ENCODE results near the gene KRTAP3-2. TPM values are rescaled to one million over a fixed set of nuclear protein-coding genes. Genes with fewer than 3 reads are reported as not detected.

KRTAP3-2 gene
- polyA plus RNA-seq, 1 donor from 2014 or later: not detected

DNA sequence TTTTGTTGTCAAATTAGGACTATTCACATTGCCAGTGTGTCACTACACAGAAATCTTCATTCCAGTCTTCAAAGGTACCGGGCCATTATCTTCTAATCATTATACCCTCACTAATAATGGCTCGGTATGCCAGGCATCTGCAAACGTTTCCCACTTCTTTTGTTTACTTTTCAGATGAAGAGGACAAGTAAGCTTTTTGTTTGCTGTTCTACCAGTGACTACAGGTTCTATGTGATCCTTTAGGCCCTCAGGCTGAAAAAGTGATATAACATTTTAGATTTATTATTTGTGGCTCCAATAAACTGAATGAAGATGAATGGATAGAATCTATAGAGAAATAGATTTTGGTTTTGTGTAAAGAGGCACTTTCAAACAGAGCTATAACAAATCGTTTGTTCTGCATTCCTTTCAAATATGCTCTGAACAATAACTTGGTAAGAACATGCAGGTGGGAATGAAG, 9.6 kb upstream of the KRTAP3-2 start:
- Histone ChIP-seq H4K20me1 (ENCODE audit: insufficient read depth) (no peaks in the 10 kb centered on the region), H3K9me2 (ENCODE audit: insufficient read depth, low read length) (no peaks in the 10 kb centered on the region), H3F3A (ENCODE audit: insufficient read depth, low read length, poor library complexity, severe bottlenecking) (no peaks in the 10 kb centered on the region), H3K36me3 (ENCODE audit: insufficient read depth, low read length) (no peaks in the 10 kb centered on the region), H3K9me3 (ENCODE audit: low read length) (no peaks in the 10 kb centered on the region), H3K4me3 (ENCODE audit: low read length) (no peak overlapping the region), H3K4me2 (ENCODE audit: low read length) (no peak overlapping the region), H3K27ac (ENCODE audit: low read length) (no peak overlapping the region), H3K27me3 (ENCODE audit: insufficient read depth, low read depth, low read length) (no peaks in the 10 kb centered on the region), H2AFZ (ENCODE audit: low read depth, low read length) (no peak overlapping the region), H3K79me2 (replicated peaks; ENCODE audit: insufficient read depth, low read length) (no peaks in the 10 kb centered on the region), H3K9ac (ENCODE audit: low read length) (no peak overlapping the region)
- TF ChIP-seq, protein P1, sequence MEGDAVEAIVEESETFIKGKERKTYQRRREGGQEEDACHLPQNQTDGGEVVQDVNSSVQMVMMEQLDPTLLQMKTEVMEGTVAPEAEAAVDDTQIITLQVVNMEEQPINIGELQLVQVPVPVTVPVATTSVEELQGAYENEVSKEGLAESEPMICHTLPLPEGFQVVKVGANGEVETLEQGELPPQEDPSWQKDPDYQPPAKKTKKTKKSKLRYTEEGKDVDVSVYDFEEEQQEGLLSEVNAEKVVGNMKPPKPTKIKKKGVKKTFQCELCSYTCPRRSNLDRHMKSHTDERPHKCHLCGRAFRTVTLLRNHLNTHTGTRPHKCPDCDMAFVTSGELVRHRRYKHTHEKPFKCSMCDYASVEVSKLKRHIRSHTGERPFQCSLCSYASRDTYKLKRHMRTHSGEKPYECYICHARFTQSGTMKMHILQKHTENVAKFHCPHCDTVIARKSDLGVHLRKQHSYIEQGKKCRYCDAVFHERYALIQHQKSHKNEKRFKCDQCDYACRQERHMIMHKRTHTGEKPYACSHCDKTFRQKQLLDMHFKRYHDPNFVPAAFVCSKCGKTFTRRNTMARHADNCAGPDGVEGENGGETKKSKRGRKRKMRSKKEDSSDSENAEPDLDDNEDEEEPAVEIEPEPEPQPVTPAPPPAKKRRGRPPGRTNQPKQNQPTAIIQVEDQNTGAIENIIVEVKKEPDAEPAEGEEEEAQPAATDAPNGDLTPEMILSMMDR (IDR thresholded peaks at IDR 0.05; ENCODE audit: poor library complexity, severe bottlenecking): no peak

DNA sequence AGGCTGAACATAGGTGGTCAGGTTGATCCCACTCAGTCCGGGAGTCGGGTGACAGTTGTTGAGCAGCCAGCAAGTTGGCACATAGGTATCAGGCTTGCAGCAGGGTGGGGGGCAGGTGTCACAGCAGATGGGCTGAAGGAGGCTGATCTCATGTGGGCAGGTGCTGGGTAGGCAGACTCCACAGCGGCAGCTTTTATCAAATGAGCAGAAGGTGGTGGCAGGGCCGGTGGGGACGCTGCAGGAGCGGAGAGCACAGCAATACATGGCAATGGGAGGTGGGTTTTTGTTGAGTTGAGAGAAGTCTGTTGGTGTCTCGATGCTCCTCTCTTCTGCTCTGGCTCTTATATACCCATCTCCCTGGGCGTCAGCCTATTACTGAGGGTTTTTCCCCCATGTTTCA, 9.1 kb upstream of the KRTAP3-2 start, which contains the start of gene KRTAP3-1:
Gene KRTAP3-1, minus strand, starts transcription at position 318 of the 400 bp plus-strand sequence. Its CDS starts 54 bp downstream, at position 264.
- Histone ChIP-seq H3K36me3 (ENCODE audit: insufficient read depth, low read length) (no peaks in the 10 kb centered on the region), H3K9me3 (ENCODE audit: low read length) (no peaks in the 10 kb centered on the region), H3K4me2 (ENCODE audit: low read length) (no peak within 1 kb of the TSS), H4K20me1 (ENCODE audit: insufficient read depth) (no peaks in the 10 kb centered on the region), H3K4me3 (ENCODE audit: low read length) (no peak within 1 kb of the TSS), H3K27me3 (ENCODE audit: insufficient read depth, low read depth, low read length) (no peaks in the 10 kb centered on the region), H2AFZ (ENCODE audit: low read depth, low read length) (no peak within 1 kb of the TSS), H3K9ac (ENCODE audit: low read length) (no peak within 1 kb of the TSS), H3K9me2 (ENCODE audit: insufficient read depth, low read length) (no peaks in the 10 kb centered on the region), H3F3A (ENCODE audit: insufficient read depth, low read length, poor library complexity, severe bottlenecking) (no peaks in the 10 kb centered on the region), H3K27ac (ENCODE audit: low read length) (no peak within 1 kb of the TSS), H3K79me2 (replicated peaks; ENCODE audit: insufficient read depth, low read length) (no peaks in the 10 kb centered on the region)
- TF ChIP-seq SMC3 (conservative IDR thresholded peaks at IDR 0.05; ENCODE audit: poor library complexity): no peak
- TF ChIP-seq, protein P1 (IDR thresholded peaks at IDR 0.05; ENCODE audit: poor library complexity, severe bottlenecking): no peak

DNA sequence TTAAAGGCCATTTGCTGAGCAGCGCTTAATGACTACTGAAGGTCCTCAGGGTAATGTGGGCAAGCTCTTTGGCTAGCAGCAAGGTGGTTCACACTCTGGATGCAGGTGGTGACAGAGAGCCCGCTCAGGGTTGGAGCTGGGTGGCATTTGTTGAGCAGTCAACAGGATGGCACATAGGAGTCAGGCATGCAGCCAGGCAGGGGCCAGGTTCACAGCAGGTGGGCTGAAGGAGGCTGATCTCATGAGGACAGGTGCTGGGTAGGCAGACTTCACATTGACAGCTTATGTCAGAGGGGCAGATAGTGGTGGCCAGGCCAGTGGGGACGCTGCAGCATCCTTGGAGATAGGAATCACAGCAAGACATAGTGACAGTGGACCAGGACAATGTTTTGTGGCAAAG, 4.7 kb upstream of the KRTAP3-2 start:
- Histone ChIP-seq H2AFZ (ENCODE audit: low read depth, low read length) (no peak overlapping the region), H3K9me2 (ENCODE audit: insufficient read depth, low read length) (no peaks in the 10 kb centered on the region), H3F3A (ENCODE audit: insufficient read depth, low read length, poor library complexity, severe bottlenecking) (no peaks in the 10 kb centered on the region), H3K4me2 (ENCODE audit: low read length) (no peak overlapping the region), H3K27ac (ENCODE audit: low read length) (no peak overlapping the region), H4K20me1 (ENCODE audit: insufficient read depth) (no peaks in the 10 kb centered on the region), H3K9ac (ENCODE audit: low read length) (no peak overlapping the region), H3K27me3 (ENCODE audit: insufficient read depth, low read depth, low read length) (no peaks in the 10 kb centered on the region), H3K79me2 (replicated peaks; ENCODE audit: insufficient read depth, low read length) (no peaks in the 10 kb centered on the region), H3K9me3 (ENCODE audit: low read length) (no peaks in the 10 kb centered on the region), H3K4me3 (ENCODE audit: low read length) (no peak overlapping the region), H3K36me3 (ENCODE audit: insufficient read depth, low read length) (no peaks in the 10 kb centered on the region)
- no peak for TF ChIP-seq EZH2 (IDR thresholded peaks at IDR 0.05; ENCODE audit: borderline replicate concordance, insufficient read depth, low read length, poor library complexity, severe bottlenecking)
- TF ChIP-seq RAD21 (conservative IDR thresholded peaks at IDR 0.05): no peak
- TF ChIP-seq MXI1 (conservative IDR thresholded peaks at IDR 0.05; ENCODE audit: poor library complexity, severe bottlenecking): no peak
- TF ChIP-seq SMC3 (conservative IDR thresholded peaks at IDR 0.05; ENCODE audit: poor library complexity): no peak
- TF ChIP-seq TAF1 (IDR thresholded peaks at IDR 0.05; ENCODE audit: low read depth): no peak
- TF ChIP-seq, protein P2, sequence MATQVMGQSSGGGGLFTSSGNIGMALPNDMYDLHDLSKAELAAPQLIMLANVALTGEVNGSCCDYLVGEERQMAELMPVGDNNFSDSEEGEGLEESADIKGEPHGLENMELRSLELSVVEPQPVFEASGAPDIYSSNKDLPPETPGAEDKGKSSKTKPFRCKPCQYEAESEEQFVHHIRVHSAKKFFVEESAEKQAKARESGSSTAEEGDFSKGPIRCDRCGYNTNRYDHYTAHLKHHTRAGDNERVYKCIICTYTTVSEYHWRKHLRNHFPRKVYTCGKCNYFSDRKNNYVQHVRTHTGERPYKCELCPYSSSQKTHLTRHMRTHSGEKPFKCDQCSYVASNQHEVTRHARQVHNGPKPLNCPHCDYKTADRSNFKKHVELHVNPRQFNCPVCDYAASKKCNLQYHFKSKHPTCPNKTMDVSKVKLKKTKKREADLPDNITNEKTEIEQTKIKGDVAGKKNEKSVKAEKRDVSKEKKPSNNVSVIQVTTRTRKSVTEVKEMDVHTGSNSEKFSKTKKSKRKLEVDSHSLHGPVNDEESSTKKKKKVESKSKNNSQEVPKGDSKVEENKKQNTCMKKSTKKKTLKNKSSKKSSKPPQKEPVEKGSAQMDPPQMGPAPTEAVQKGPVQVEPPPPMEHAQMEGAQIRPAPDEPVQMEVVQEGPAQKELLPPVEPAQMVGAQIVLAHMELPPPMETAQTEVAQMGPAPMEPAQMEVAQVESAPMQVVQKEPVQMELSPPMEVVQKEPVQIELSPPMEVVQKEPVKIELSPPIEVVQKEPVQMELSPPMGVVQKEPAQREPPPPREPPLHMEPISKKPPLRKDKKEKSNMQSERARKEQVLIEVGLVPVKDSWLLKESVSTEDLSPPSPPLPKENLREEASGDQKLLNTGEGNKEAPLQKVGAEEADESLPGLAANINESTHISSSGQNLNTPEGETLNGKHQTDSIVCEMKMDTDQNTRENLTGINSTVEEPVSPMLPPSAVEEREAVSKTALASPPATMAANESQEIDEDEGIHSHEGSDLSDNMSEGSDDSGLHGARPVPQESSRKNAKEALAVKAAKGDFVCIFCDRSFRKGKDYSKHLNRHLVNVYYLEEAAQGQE (IDR thresholded peaks at IDR 0.05; ENCODE audit: borderline replicate concordance): no peak
